CD8-positive, alpha-beta memory T cell (primary cell): ENCODE measurements around the gene TMEM271. TPM values are rescaled to one million over a fixed set of nuclear protein-coding genes. Genes with fewer than 3 reads are reported as not detected.

Experiments used
- CTCF ChIA-PET: fragments of 350-600 bp; sonication (Branson Sonifier 250); formaldehyde crosslinking; loops from one replicate; lab custom pipeline; 2021; ENCODE audit warnings: antibody characterized with exemption; lab: Charles Lee
- POLR2A ChIA-PET: fragments of 350-600 bp; sonication (Branson Sonifier 250); formaldehyde crosslinking; loops from one replicate; lab custom pipeline; 2021; ENCODE audit warnings: antibody characterized with exemption; lab: Charles Lee
- DNase-seq, 5 donors: peaks; one replicate each; pipeline versions ENCODE4 v3.0.0 to v3.0.0-alpha.2; 2020 to 2022; ENCODE audit warnings: mixed read lengths in 1 of 5
- H3K27ac ChIP-seq: one replicate; pipeline ENCODE4 v1.7.0; 2013; ENCODE audit warnings: low read depth, mild to moderate bottlenecking, low read length, moderate library complexity
- H3K27me3 ChIP-seq: 2 replicates; pipeline ENCODE4 v1.7.0; 2013; ENCODE audit warnings: low read length, mild to moderate bottlenecking; ENCODE audit not compliant: insufficient read depth, poor library complexity, severe bottlenecking
- H3K36me3 ChIP-seq: 2 replicates; pipeline ENCODE4 v1.7.0; 2013; ENCODE audit warnings: mild to moderate bottlenecking, low read length, moderate library complexity; ENCODE audit not compliant: insufficient read depth
- H3K4me1 ChIP-seq: 2 replicates; pipeline ENCODE4 v1.7.0; 2013; ENCODE audit warnings: mild to moderate bottlenecking, low read length, moderate library complexity; ENCODE audit not compliant: insufficient read depth
- H3K4me3 ChIP-seq: 2 replicates; pipeline ENCODE4 v1.7.0; 2013; ENCODE audit warnings: mild to moderate bottlenecking, low read length
- H3K9me3 ChIP-seq: 2 replicates; pipeline ENCODE4 v1.7.0; 2013; ENCODE audit warnings: mild to moderate bottlenecking, low read length
- H3K27ac Mint-ChIP-seq, 8 donors: one replicate each; pipeline ENCODE4 v1.8.0; 2020 to 2021; ENCODE audit warnings: mixed read lengths in 8 of 8, mild to moderate bottlenecking in 6 of 8, inconsistent platforms in 3 of 8, moderate library complexity in 3 of 8
- H3K27me3 Mint-ChIP-seq, 2 donors: one replicate each; pipeline ENCODE4 v1.8.0; 2020 to 2021; ENCODE audit warnings: mixed read lengths in 2 of 2, mild to moderate bottlenecking in 1 of 2, moderate library complexity in 1 of 2
- H3K36me3 Mint-ChIP-seq, 3 donors: one replicate each; pipeline ENCODE4 v1.8.0; 2020 to 2021; ENCODE audit warnings: mixed read lengths in 3 of 3, inconsistent platforms in 1 of 3, mild to moderate bottlenecking in 1 of 3
- H3K4me1 Mint-ChIP-seq, 3 donors: one replicate each; pipeline ENCODE4 v1.8.0; 2020 to 2021; ENCODE audit warnings: mixed read lengths in 3 of 3, inconsistent platforms in 1 of 3, mild to moderate bottlenecking in 1 of 3
- H3K4me3 Mint-ChIP-seq, 7 donors: one replicate each; pipeline ENCODE4 v1.8.0; 2020 to 2021; ENCODE audit warnings: mixed read lengths in 7 of 7, mild to moderate bottlenecking in 6 of 7, moderate library complexity in 4 of 7, inconsistent platforms in 2 of 7
- H3K9me3 Mint-ChIP-seq, 5 donors: one replicate each; pipeline ENCODE4 v1.8.0; 2020 to 2022; ENCODE audit warnings: mixed read lengths in 5 of 5, mild to moderate bottlenecking in 3 of 5, moderate library complexity in 2 of 5, inconsistent platforms in 1 of 5
- polyA plus RNA-seq: library from polyadenylated mRNA; unstranded; fragments of 300-500 nt; fragmentation: Illumina TruSeq; gene quantifications from one replicate; pipeline ENCODE4 v1.2.3, GENCODE V29; 2021
- total RNA-seq, 2 experiments: library from RNA; stranded (reverse); gene quantifications; one replicate each; pipeline ENCODE4 v1.2.3, GENCODE V29; 2021

TMEM271 gene
- total and polyA plus RNA-seq, 3 experiments from 2014 or later: not detected

GRCh38 chr4:590313-590841 lies 14.3 kb upstream of the TMEM271 start:
- DNase-seq: no peak
- ChIA-PET CTCF (no interaction called here), POLR2A (no interaction called here)

GRCh38 chr4:589219-589963 lies 13.3 kb upstream of the TMEM271 start:
- Histone ChIP-seq H3K4me1 (no peaks in the 10 kb centered on the region), H3K27ac (no peak overlapping the region), H3K9me3 (no peaks in the 10 kb centered on the region), H3K27me3 (no peaks in the 10 kb centered on the region), H3K4me3 (no peak overlapping the region), H3K36me3 (no peaks in the 10 kb centered on the region)
- H3K4me3 Mint-ChIP-seq: no peak overlapping the region
- H3K36me3 Mint-ChIP-seq: peaks cover 0 to 12% (median 0%) of the 10 kb centered on the region in 3 donors
- ChIA-PET CTCF (interaction anchor here (1.3 kb wide), 1 partner anchor 9 kb away, joined by 4 read pairs; no protein-coding TSS in a partner anchor), POLR2A (no interaction called here)
- no peaks in the 10 kb centered on the region for H3K4me1 Mint-ChIP-seq
- DNase-seq: no peak
- peaks cover 2 to 20% (median 11%) of the 10 kb centered on the region in 5 donors for H3K9me3 Mint-ChIP-seq
- H3K27ac Mint-ChIP-seq: no peak overlapping the region
- peaks cover 23 to 46% of the 10 kb centered on the region in 2 donors for H3K27me3 Mint-ChIP-seq

More at GRCh38 chr4:590313-590841, 14.3 kb upstream of the TMEM271 start:
- Mint-ChIP-seq H3K27ac (no peak overlapping the region), H3K9me3 (peaks cover 0 to 20% (median 16%) of the 10 kb centered on the region in 5 donors), H3K27me3 (peaks cover 24 to 48% of the 10 kb centered on the region in 2 donors), H3K4me3 (no peak overlapping the region), H3K4me1 (no peaks in the 10 kb centered on the region), H3K36me3 (peaks cover 0 to 10% (median 0%) of the 10 kb centered on the region in 3 donors)
- Histone ChIP-seq H3K36me3 (no peaks in the 10 kb centered on the region), H3K9me3 (no peaks in the 10 kb centered on the region), H3K27ac (no peak overlapping the region), H3K4me1 (no peaks in the 10 kb centered on the region), H3K27me3 (no peaks in the 10 kb centered on the region), H3K4me3 (no peak overlapping the region)

- H3K9me3 ChIP-seq: no peaks in the 10 kb centered on the region
- Mint-ChIP-seq H3K27me3 (peaks cover 30 to 52% of the 10 kb centered on the region in 2 donors), H3K36me3 (peaks cover 0 to 16% (median 0%) of the 10 kb centered on the region in 3 donors), H3K9me3 (peaks cover 9 to 27% (median 18%) of the 10 kb centered on the region in 5 donors), H3K4me1 (no peaks in the 10 kb centered on the region), H3K4me3 (no peak overlapping the region), H3K27ac (no peak overlapping the region)
- H3K4me3 ChIP-seq: no peak overlapping the region
- ChIA-PET POLR2A (no interaction called here), CTCF (interaction anchor here (1.3 kb wide), 1 partner anchor 8 kb away, joined by 4 read pairs; no protein-coding TSS in a partner anchor)
- DNase-seq: no peak
- no peaks in the 10 kb centered on the region for H3K4me1 ChIP-seq
- H3K27me3 ChIP-seq: no peaks in the 10 kb centered on the region
- H3K36me3 ChIP-seq: no peaks in the 10 kb centered on the region
- no peak overlapping the region for H3K27ac ChIP-seq
These were observed 12.3 kb upstream of the TMEM271 start for GRCh38 chr4:588351-588849.

- Mint-ChIP-seq H3K27me3 (peaks cover 30 to 56% of the 10 kb centered on the region in 2 donors), H3K4me3 (no peak overlapping the region)
These were observed 11.7 kb upstream of the TMEM271 start for GRCh38 chr4:587671-588350.

GRCh38 chr4:583820-584219 lies 7.7 kb upstream of the TMEM271 start:
- CTCF ChIA-PET: no interaction called here
- no peak overlapping the region for H3K27ac Mint-ChIP-seq
- H3K4me1 Mint-ChIP-seq: no peaks in the 10 kb centered on the region

More at GRCh38 chr4:587671-588350, 11.7 kb upstream of the TMEM271 start:
- H3K27ac Mint-ChIP-seq: no peak overlapping the region
- peaks cover 9 to 28% (median 23%) of the 10 kb centered on the region in 5 donors for H3K9me3 Mint-ChIP-seq
- no peak overlapping the region for H3K4me3 ChIP-seq
- CTCF ChIA-PET: no interaction called here
- no peak for DNase-seq
- peaks cover 0 to 16% (median 0%) of the 10 kb centered on the region in 3 donors for H3K36me3 Mint-ChIP-seq
- POLR2A ChIA-PET: no interaction called here
- no peaks in the 10 kb centered on the region for H3K4me1 Mint-ChIP-seq
- H3K27me3 ChIP-seq: no peaks in the 10 kb centered on the region
- H3K9me3 ChIP-seq: no peaks in the 10 kb centered on the region
- no peaks in the 10 kb centered on the region for H3K4me1 ChIP-seq
- no peaks in the 10 kb centered on the region for H3K36me3 ChIP-seq
- H3K27ac ChIP-seq: no peak overlapping the region

GRCh38 chr4:581753-582361 lies 5.8 kb upstream of the TMEM271 start:
- CTCF ChIA-PET: no interaction called here
- Mint-ChIP-seq H3K27ac (no peak overlapping the region), H3K9me3 (peaks cover 9 to 33% (median 20%) of the 10 kb centered on the region in 5 donors), H3K4me3 (no peak overlapping the region), H3K27me3 (peaks cover 43 to 67% of the 10 kb centered on the region in 2 donors), H3K36me3 (peaks cover 0 to 16% (median 0%) of the 10 kb centered on the region in 3 donors), H3K4me1 (peaks cover 6 to 11% (median 9%) of the 10 kb centered on the region in 3 donors)
- Histone ChIP-seq H3K9me3 (no peaks in the 10 kb centered on the region), H3K36me3 (no peaks in the 10 kb centered on the region), H3K4me1 (no peaks in the 10 kb centered on the region), H3K4me3 (no peak overlapping the region), H3K27ac (no peak overlapping the region), H3K27me3 (peaks cover 4% of the 10 kb centered on the region)
- POLR2A ChIA-PET: no interaction called here
- no peak for DNase-seq

More at GRCh38 chr4:583820-584219, 7.7 kb upstream of the TMEM271 start:
- Histone ChIP-seq H3K36me3 (no peaks in the 10 kb centered on the region), H3K4me1 (no peaks in the 10 kb centered on the region), H3K27ac (no peak overlapping the region), H3K27me3 (no peaks in the 10 kb centered on the region), H3K9me3 (no peaks in the 10 kb centered on the region), H3K4me3 (no peak overlapping the region)
- peaks cover 40 to 65% of the 10 kb centered on the region in 2 donors for H3K27me3 Mint-ChIP-seq
- H3K36me3 Mint-ChIP-seq: peaks cover 0 to 16% (median 0%) of the 10 kb centered on the region in 3 donors
- H3K4me3 Mint-ChIP-seq: no peak overlapping the region
- POLR2A ChIA-PET: no interaction called here
- peaks cover 9 to 31% (median 24%) of the 10 kb centered on the region in 5 donors for H3K9me3 Mint-ChIP-seq
- no peak for DNase-seq

- H3K27ac Mint-ChIP-seq: no peak overlapping the region
- Histone ChIP-seq H3K27me3 (peaks cover 4% of the 10 kb centered on the region), H3K4me1 (no peaks in the 10 kb centered on the region), H3K36me3 (no peaks in the 10 kb centered on the region), H3K27ac (no peak overlapping the region), H3K4me3 (no peak overlapping the region), H3K9me3 (no peaks in the 10 kb centered on the region)
- POLR2A ChIA-PET: no interaction called here
- DNase-seq: no peak
- H3K27me3 Mint-ChIP-seq: peaks cover 40 to 63% of the 10 kb centered on the region in 2 donors
- H3K9me3 Mint-ChIP-seq: peaks cover 9 to 28% (median 20%) of the 10 kb centered on the region in 5 donors
- CTCF ChIA-PET: no interaction called here
- H3K4me1 Mint-ChIP-seq: peaks cover 6 to 11% (median 10%) of the 10 kb centered on the region in 3 donors
- peaks cover 0 to 14% (median 0%) of the 10 kb centered on the region in 3 donors for H3K36me3 Mint-ChIP-seq
- H3K4me3 Mint-ChIP-seq: no peak overlapping the region
These were observed 5.1 kb upstream of the TMEM271 start for GRCh38 chr4:581181-581580.
